Bronchial epithelial cell (primary cell): Measurements from ENCODE around the gene TIMM23. TPM values are rescaled to one million over a fixed set of nuclear protein-coding genes. Genes with fewer than 3 reads are reported as not detected.
"Not testable (repeated sequence)": the region's sequence is repeated elsewhere in the genome, so short reads cannot be mapped to it uniquely, and the experiment has no call there.

Experiments
- DNase-seq: peaks from one replicate; pipeline ENCODE4 v3.0.0-alpha.2; 2010; ENCODE audit warnings: low read depth
- FAIRE-seq: peaks from 2 replicates; lab custom pipeline; 2011; peaks lifted over from hg19 to GRCh38; lab: Jason Lieb, UNC
- H3K27me3 ChIP-seq: 2 replicates; pipeline ENCODE4 v1.5.1; 2011; ENCODE audit warnings: low read length; ENCODE audit not compliant: control insufficient read depth, insufficient read depth
- H3K36me3 ChIP-seq: 2 replicates; pipeline ENCODE4 v1.5.1; 2011; ENCODE audit warnings: low read length; ENCODE audit not compliant: control insufficient read depth, insufficient read depth
- H3K4me3 ChIP-seq: 2 replicates; pipeline ENCODE4 v1.5.1; 2011; ENCODE audit warnings: mild to moderate bottlenecking, low read depth, low read length, control low read depth
- total RNA-seq: library from RNA; depleted of rRNA; stranded (reverse); fragments of >200 nt; gene quantifications from 2 replicates; pipeline ENCODE4 v1.2.1, GENCODE V29; 2014
- TF ChIP-seq, protein P1 (sequence below): IDR thresholded peaks from 2 replicates; pipeline ENCODE4 v1.5.1; 2011; ENCODE audit warnings: mild to moderate bottlenecking, moderate library complexity, low read length, control low read depth, inconsistent platforms; ENCODE audit not compliant: insufficient read depth, severe bottlenecking

Gene TIMM23
- total RNA-seq, 1 donor from 2014 or later = 114 TPM

DNA sequence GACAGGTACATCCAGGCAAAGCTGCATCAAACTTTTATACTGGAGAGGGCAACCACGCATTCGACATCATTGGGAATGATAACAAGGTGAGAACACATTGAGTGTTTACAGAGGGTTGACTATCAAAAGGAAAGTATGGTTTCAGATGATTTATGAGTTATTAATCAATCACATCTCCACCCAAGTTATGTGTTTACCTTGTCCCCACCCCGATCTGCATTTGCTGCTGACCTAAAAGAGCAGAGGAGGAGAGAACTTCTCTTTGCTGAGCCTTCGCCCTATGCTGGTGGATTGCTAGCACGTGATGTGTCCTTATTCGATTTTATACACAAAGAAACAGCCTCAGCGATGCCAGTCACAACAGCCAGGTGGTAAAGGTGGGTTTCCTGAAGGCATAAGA, 74.0 kb downstream of the TIMM23 start, which contains the start of gene MSMB:
MSMB (minus strand) TSS at position 9 of the 400 bp plus-strand sequence. CDS start 32 bp downstream, outside the sequence.
- no peak for FAIRE-seq
- Histone ChIP-seq H3K27me3 (no peaks in the 10 kb centered on the region), H3K4me3 (no peak within 1 kb of the TSS), H3K36me3 (no peaks in the 10 kb centered on the region)
- no peak for DNase-seq
- TF ChIP-seq, protein P1, sequence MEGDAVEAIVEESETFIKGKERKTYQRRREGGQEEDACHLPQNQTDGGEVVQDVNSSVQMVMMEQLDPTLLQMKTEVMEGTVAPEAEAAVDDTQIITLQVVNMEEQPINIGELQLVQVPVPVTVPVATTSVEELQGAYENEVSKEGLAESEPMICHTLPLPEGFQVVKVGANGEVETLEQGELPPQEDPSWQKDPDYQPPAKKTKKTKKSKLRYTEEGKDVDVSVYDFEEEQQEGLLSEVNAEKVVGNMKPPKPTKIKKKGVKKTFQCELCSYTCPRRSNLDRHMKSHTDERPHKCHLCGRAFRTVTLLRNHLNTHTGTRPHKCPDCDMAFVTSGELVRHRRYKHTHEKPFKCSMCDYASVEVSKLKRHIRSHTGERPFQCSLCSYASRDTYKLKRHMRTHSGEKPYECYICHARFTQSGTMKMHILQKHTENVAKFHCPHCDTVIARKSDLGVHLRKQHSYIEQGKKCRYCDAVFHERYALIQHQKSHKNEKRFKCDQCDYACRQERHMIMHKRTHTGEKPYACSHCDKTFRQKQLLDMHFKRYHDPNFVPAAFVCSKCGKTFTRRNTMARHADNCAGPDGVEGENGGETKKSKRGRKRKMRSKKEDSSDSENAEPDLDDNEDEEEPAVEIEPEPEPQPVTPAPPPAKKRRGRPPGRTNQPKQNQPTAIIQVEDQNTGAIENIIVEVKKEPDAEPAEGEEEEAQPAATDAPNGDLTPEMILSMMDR = no peak

DNA sequence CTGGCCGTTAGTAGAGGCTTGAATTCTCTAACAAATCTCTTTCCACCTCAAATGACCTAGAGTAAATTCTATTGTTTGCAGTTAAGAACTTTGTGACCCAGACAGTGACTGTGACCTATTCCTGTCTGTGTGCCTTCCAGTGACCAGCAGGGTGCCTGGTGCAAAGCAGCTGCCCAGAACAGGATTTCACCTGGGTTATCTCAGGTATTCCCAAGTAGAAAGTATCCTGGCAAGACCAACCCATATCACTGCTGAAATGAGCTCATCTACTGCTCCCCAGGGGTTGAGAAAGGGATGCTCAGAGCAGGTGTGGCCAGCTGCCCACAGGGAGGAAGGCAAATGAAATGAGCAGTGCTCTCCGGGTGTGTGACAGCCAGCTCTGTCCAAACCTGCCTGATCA, 75.9 kb downstream of the TIMM23 start:
- no peak for FAIRE-seq
- no peaks in the 10 kb centered on the region for H3K27me3 ChIP-seq
- H3K36me3 ChIP-seq = no peaks in the 10 kb centered on the region
- no peak overlapping the region for H3K4me3 ChIP-seq
- no peak for DNase-seq
- TF ChIP-seq, protein P1 = no peak

DNA sequence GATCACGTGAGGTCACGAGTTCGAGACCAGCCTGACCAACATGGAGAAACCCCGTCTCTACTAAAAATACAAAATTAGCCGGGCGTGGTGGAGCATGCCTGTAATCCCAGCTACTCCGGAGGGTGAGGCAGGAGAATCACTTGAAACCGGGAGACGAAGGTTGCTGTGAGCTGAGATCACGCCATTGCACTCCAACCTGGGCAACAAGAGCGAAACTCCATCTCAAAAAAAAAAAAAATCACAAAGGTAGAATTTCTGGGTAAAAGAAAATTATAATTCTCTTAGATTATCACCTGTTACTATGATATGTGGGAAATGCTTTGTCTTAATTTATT, 77.2 kb downstream of the TIMM23 start:
- not testable (repeated sequence) for FAIRE-seq, H3K36me3 ChIP-seq, DNase-seq, H3K4me3 ChIP-seq, H3K27me3 ChIP-seq

DNA sequence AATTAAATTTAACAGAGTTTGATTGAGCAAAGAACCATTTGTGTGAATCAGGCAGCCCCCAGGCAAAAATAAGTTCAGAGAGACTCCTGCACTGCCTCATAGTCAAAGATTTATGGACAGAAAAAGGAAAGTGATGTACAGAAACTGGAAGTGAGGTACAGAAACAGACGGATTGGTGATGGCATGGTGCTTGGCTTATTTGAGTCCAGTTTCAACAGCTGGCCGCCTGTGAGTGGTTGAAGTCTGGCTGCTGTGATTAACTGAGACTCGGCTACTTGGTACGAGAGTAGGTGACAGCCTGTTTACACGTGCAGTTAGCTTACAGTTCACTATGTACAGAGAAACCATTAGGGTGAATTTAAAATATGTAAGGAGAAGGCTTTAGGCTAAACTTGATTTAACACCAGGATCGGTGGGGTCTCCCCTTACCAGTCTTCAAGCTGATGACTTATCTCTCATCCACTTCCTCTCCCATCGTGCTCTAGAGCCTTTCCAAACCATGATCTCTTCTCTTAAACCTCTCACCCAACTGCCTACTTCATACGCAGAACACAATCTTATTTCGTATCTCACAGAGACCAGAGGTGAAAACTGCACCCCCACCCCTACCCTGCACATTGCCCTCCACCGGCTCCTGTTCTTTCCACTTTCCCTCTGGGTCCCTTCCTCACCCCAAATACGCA, 78.8 kb downstream of the TIMM23 start:
- Histone ChIP-seq H3K36me3 (no peaks in the 10 kb centered on the region), H3K4me3 (no peak overlapping the region), H3K27me3 (no peaks in the 10 kb centered on the region)
- TF ChIP-seq, protein P1 = no peak
- FAIRE-seq (no peak), DNase-seq (no peak)

DNA sequence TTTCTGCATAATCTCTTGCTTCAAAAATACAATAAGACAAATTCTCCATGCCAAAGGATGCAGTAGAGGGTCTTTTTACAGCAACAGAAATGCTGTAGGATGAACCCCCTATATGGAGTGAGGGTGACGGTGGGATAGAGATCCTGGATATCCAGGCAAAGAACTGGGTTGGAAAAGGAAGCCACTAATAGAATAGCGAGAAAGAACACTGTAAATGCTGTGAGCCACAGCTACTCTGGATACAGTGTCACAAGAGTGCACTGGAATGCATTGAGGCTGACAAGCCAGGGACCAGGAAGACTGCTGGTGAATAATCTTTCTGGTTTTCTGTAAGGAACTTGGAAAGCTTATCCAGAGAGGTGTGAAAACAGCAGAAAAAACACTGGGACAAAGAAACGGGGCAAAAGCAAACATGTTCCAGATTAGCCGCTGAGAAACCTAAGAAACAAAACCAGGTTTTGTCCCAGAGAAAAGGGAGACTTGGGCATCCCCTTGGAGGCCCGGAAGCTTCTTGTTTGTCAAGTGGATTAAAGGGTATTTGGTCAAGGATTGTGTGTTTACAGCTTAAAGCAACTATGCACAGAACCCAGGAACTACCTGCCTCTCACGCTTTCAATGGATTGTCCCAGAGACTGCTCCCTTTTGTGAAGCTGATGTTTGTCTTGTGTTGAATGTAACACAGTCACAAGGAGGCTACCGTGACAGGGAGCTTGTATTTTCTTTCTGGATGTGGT, 79.9 kb downstream of the TIMM23 start:
- H3K4me3 ChIP-seq = no peak overlapping the region
- no peak for DNase-seq
- TF ChIP-seq, protein P1 = no peak
- H3K36me3 ChIP-seq = no peaks in the 10 kb centered on the region
- no peaks in the 10 kb centered on the region for H3K27me3 ChIP-seq
- FAIRE-seq = no peak

DNA sequence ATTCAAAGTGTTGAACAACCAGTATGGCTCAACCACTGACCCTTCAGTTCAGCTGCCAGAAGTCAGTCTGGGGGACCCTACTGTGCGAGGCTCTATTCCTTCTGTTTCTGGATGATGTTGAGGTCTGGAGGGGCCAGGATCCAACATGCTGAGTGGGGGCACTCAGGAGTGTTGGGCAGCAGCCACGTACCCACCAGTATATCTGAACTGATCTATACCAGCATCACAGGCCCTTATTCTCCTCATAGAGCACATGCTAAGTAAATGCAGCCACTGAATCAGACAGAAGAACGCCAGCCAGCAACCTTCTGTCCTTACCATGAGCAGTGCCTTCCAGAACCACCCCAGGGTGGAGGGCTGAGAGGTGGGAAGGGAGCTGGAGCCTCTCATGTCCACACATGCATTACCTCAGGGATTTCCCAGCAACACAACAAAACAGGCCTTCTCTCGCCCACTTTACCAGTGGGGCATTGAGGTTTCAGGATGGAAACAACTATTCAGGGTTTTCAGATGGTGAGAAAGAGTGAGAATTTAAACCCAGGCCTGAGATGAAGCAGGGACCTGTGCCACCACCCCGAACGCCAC, 80.6 kb downstream of the TIMM23 start:
- peak; percentile 74 for DNase-seq
- no peaks in the 10 kb centered on the region for H3K36me3 ChIP-seq
- no peak overlapping the region for H3K4me3 ChIP-seq
- no peaks in the 10 kb centered on the region for H3K27me3 ChIP-seq
- FAIRE-seq = no peak
- TF ChIP-seq, protein P1 = no peak

Other genes with a start within 250 kb of the TIMM23 start
- gene WASHC2C, start 245.2 kb upstream of the TIMM23 start, total RNA-seq = 16.8 and 36.4 TPM in 2 replicates
- 5.3 and 5.9 TPM in 2 replicates for gene AGAP4, start 125.0 kb upstream of the TIMM23 start, total RNA-seq
- gene NCOA4, start 58.1 kb downstream of the TIMM23 start, total RNA-seq = 150 and 169 TPM in 2 replicates
- gene MSMB, start 73.8 kb downstream of the TIMM23 start, total RNA-seq = 1.1 and 16.4 TPM in 2 replicates